GM12874 (cell line): ENCODE results near the gene OXSR1.

ENCODE experiments used
- TF ChIP-seq, protein P1 (sequence below): IDR thresholded peaks from 2 replicates; pipeline ENCODE4 v1.5.1; 2011; ENCODE audit warnings: low read depth, mild to moderate bottlenecking, control low read depth, low read length, moderate library complexity; ENCODE audit not compliant: insufficient read depth

Gene OXSR1

GRCh38 chr3:38138349-38139190 is 26.8 kb upstream of the OXSR1 start, which contains the start of gene MYD88:
TSS of gene MYD88 (plus strand) at chr3:38138661. CDS start at chr3:38138701, 40 bp downstream.
- TF ChIP-seq, protein P1, sequence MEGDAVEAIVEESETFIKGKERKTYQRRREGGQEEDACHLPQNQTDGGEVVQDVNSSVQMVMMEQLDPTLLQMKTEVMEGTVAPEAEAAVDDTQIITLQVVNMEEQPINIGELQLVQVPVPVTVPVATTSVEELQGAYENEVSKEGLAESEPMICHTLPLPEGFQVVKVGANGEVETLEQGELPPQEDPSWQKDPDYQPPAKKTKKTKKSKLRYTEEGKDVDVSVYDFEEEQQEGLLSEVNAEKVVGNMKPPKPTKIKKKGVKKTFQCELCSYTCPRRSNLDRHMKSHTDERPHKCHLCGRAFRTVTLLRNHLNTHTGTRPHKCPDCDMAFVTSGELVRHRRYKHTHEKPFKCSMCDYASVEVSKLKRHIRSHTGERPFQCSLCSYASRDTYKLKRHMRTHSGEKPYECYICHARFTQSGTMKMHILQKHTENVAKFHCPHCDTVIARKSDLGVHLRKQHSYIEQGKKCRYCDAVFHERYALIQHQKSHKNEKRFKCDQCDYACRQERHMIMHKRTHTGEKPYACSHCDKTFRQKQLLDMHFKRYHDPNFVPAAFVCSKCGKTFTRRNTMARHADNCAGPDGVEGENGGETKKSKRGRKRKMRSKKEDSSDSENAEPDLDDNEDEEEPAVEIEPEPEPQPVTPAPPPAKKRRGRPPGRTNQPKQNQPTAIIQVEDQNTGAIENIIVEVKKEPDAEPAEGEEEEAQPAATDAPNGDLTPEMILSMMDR, result no peak

DNA sequence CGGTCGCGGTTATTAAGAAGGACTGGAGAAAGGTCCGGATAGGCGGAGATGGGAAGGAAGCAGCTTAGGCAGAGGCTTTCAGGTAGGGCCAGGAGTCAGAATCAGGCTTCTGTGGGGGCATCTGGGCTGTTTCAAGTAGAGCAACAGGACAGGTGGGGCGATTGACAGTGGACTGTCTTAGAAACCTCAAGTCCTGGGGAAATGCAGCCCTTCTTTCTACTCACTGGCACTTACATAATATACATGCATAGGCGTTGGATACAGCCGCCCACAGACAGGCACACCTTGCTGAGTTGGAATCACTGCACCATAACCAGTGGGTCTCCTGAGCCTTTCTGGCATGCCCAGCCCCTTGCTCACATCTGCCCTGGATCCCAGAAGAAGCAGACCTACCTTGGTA is 26.1 kb upstream of the OXSR1 start:
- TF ChIP-seq, protein P1, result no peak

- TF ChIP-seq, protein P1, result no peak
Observed at GRCh38 chr3:38139652-38140051, 25.7 kb upstream of the OXSR1 start.

DNA sequence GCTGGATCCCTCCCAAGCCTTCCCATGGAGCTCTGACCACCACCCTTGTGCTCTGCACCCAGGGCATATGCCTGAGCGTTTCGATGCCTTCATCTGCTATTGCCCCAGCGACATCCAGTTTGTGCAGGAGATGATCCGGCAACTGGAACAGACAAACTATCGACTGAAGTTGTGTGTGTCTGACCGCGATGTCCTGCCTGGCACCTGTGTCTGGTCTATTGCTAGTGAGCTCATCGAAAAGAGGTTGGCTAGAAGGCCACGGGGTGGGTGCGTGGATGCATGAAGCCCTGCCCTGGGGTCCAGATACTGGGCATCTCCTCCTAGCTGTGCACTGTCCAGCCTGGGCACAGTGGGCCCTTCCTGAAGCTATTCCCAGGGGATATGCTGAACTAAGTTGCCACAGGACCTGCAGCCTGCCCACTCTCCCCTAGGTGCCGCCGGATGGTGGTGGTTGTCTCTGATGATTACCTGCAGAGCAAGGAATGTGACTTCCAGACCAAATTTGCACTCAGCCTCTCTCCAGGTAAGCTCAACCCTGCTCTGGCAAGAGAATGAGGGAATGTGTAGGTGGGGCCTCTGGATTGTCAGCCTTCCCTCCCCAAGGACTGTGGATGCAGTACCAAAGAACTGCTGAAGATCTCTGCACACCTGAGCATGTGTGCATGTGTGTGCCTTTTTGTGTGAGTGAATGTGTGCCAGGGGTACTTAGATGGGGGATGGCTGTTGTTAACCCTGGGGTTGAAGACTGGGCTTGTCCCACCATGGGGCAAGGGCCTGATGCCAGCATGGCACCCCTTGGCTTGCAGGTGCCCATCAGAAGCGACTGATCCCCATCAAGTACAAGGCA is 24.8 kb upstream of the OXSR1 start:
- TF ChIP-seq, protein P1, result no peak

DNA sequence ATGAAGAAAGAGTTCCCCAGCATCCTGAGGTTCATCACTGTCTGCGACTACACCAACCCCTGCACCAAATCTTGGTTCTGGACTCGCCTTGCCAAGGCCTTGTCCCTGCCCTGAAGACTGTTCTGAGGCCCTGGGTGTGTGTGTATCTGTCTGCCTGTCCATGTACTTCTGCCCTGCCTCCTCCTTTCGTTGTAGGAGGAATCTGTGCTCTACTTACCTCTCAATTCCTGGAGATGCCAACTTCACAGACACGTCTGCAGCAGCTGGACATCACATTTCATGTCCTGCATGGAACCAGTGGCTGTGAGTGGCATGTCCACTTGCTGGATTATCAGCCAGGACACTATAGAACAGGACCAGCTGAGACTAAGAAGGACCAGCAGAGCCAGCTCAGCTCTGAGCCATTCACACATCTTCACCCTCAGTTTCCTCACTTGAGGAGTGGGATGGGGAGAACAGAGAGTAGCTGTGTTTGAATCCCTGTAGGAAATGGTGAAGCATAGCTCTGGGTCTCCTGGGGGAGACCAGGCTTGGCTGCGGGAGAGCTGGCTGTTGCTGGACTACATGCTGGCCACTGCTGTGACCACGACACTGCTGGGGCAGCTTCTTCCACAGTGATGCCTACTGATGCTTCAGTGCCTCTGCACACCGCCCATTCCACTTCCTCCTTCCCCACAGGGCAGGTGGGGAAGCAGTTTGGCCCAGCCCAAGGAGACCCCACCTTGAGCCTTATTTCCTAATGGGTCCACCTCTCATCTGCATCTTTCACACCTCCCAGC is 24.0 kb upstream of the OXSR1 start:
- TF ChIP-seq, protein P1, result no peak

GRCh38 chr3:38141952-38142273 is 23.4 kb upstream of the OXSR1 start:
- TF ChIP-seq, protein P1, result no peak

DNA sequence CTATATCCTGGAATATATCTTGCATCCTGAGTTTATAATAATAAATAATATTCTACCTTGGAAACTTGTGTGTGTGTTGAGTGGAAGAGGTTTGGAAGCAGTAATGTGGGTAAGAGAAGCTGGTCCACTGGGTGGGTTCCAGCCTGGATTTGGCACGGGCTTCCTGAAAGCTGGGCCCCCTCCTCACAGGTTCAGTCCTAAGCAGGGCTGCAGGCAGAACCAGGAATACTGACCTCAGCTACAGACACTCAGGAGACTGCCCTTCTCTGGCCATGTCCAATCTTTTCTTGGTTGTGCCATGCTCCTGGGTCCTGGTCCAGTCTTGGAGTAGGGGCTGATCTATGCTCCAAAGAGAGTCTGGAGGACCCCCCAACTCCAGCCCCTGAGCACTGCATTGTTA is 22.4 kb upstream of the OXSR1 start:
- TF ChIP-seq, protein P1, result no peak
